HG02588 (cell line): ENCODE measurements around the gene SLC25A29.
A peak's percentile ranks its signal among the peaks of the same experiment; 100 is the strongest.
"Not testable (repeated sequence)": the region's sequence is repeated elsewhere in the genome, so short reads cannot be mapped to it uniquely, and the experiment has no call there.

Experiments used
- ATAC-seq: cut with Tn5 transposase; IDR thresholded peaks from one replicate; pipeline ENCODE4 v1.9.1; 2021; ENCODE audit warnings: mild to moderate bottlenecking, moderate library complexity; ENCODE audit not compliant: unreplicated experiment

The SLC25A29 gene

GRCh38 chr14:100312877-100313400, 6.7 kb upstream of the SLC25A29 start:
- ATAC-seq, result no peak

- ATAC-seq, result not testable (repeated sequence)
Observed at GRCh38 chr14:100312110-100312876, 6.0 kb upstream of the SLC25A29 start.

GRCh38 chr14:100309028-100309737, 2.9 kb upstream of the SLC25A29 start:
- ATAC-seq, result no peak

- ATAC-seq, result not testable (repeated sequence)
Observed at GRCh38 chr14:100308427-100308792, 2.2 kb upstream of the SLC25A29 start.

DNA sequence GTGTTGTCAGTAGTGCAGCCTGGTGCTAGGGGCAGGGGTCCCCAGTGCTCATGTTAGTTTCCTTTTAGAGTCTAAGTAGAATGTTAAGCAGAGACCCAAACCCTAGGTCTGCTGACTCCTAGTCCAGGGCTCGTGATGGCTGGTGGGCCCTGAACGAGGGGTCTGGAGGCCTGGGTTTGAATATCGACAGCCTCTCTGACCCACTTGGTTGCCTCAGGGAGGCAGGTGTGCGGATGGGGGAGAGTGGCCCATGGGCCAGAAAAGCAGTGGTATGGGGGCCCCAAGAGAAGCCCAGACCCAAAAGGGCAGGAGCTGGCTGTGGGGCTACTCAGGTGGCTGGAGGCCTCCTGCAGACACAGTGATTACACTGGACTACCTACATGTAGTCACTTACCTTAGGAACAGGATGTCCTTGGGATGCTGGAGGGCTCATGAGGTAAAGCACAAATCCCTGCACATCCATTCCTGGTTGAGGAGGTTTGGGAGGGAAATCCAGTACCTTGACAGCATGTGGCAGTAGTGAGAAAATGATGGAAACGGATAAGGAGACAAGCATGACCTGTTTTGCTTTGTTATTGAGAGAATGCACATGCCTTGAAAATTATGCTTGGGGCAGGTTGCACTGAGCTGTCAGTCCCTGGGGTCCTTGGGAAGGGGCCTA, 1.7 kb upstream of the SLC25A29 start:
- no peak for ATAC-seq

GRCh38 chr14:100306998-100307765, 938 bp upstream of the SLC25A29 start:
- ATAC-seq, result no peak

GRCh38 chr14:100305324-100306100, 732 bp downstream of the SLC25A29 start:
- no peak for ATAC-seq

- ATAC-seq, result no peak
Observed at GRCh38 chr14:100304825-100305323, 1.4 kb downstream of the SLC25A29 start.

- no peak for ATAC-seq
Observed at GRCh38 chr14:100303925-100304324, 2.3 kb downstream of the SLC25A29 start.

DNA sequence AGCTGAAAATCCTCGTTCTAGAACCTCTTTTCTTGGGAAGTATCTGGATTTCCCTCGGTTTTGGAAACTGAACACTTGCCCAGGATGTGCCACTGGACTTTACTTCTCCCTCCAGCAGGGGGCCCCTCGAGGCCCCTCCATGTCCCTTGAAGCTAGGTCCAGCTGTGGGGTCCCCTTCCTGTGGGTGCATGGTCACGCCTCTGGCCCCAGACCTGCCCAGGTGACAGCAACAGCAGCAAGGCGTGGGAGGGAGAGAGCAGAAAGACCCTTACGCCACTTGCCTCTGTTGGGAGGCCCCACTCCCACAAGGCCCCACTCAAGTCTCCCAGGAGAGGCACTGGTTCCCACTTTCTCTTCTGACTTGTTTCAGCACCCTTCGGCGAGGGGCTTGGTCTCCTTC, 3.1 kb downstream of the SLC25A29 start:
- no peak for ATAC-seq

DNA sequence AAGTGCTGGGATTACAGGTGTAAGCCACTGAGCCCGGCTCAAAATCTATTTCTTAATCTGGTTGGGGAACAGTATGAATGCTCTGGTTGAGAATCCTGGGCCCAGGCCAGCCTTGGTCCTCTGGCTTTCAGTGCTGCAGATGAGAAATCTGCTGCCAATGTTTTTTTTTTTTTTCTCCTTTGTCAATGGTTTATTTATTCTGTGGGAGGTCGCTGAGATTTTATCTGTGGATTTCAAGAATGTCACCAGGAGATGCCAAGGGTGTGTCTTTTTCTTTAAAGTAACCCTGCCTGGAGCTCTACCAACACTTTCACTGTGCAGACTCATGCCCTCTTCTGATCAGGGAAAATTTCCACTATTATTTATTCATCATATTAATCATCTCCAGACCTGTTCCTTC, 3.6 kb downstream of the SLC25A29 start:
- ATAC-seq, result no peak

DNA sequence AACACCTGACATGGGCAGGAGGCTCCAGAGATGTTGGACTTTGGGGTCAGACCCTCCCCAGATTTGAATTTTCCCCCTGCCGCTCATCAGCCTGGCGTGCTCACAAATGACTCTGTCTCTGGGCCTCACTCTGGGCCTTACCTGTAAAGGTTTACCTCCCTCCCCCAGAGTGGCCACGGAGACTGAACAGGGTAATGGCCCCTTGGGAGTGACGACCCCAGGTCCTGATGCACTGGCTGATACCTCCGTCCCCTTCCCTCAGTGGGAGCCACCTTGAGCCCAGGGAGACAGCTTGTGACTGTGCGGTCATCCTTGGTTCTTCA, 7.0 kb downstream of the SLC25A29 start:
- ATAC-seq, result no peak

DNA sequence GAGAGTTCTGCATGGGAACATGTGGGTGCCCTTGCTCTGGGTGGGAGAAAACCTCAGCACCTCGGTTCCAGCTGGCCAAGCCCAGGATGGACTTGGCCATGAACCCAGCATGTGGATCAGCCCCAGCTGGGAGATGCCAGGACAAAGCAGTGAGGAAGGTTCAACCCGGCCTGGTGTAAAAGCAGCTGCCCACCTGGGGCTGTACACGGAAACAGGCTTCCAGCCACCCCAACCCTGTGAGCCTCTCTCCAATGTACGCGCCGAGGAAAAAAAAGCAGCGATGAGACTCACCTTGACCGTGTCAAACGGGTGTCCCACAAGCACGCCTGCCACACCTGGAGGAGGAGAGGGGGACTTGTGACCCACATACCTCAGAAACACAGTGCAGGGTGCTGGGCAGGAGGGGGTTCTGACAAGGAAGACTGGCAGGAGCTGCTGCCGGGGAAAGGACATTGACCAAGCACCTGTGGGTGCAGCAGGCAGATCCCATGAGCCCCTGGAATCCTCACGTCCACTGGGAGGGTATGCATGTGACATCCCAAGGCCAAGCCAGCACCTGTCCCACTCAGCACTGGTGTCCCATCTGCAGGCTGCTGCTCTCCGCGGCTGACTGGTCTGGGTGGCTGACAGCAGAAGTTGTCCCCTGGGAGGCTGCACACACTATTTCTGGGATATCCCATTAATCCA, 7.5 kb downstream of the SLC25A29 start:
- no peak for ATAC-seq

DNA sequence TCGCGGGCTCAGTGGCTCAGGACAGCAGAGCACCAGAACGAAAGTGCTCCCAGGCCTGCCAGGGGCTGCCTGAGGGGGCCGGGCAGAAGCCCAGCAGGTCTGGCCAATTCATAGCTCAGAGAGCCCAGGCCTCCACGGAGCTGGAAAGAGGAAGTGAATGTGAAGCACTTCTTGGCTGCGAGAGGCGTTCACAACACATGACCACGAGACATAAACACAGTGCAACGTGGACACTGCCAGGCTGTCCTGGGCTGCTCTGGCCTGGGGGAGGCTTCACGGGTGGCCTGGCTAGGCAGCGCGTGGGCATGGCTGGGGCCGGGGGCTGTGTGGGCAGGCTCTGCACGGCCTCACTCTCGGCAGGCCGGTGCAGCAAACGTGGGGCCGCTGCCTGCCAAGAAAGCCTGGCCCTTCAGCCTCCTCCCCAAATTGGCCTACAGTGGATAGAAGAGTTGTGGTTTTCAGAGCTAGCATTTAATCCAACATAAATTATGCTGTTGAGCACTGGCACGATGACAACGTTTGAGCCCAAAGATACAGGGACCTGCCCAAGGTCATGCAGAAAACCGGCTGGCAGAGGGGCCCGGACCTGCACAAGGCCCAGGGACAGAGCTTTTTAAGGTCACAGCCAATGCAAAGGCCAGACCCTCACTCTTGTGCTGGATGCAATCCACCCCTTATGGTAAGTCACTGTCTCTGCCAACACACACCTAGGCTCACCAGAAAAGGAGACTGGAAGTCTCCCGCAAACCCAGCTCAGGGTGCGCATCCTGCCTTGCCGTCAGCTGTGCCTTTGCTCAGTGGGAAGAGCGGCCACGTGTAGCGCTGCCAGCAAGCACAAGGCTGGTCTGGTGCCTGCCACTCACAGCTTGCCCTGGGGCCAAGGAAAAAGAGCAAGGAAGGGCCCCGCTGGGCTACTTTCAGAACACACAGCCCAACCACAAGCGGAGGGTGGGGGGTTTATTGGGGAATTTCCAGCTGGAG, 8.6 kb downstream of the SLC25A29 start:
- ATAC-seq, result peak; percentile 81

DNA sequence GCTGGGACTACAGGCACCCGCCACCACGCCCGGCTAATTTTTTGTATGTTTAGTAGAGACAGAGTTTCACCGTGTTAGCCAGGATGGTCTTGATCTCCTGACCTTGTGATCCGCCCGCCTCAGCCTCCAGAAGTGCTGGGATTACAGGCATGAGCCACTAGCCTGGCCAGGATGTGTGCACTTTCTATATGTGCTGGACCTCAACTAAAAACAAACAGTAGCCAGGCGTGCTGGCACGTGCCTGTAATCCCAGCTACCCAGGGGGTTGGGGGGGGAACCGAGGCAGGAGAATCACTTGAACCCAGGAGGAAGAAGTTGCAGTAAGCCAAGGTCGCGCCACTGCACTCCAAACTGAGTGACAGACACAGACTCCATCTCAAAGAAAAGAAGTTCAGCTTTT, 9.5 kb downstream of the SLC25A29 start:
- not testable (repeated sequence) for ATAC-seq

- ATAC-seq, result no peak
Observed at GRCh38 chr14:100296106-100296651, 10.1 kb downstream of the SLC25A29 start.

DNA sequence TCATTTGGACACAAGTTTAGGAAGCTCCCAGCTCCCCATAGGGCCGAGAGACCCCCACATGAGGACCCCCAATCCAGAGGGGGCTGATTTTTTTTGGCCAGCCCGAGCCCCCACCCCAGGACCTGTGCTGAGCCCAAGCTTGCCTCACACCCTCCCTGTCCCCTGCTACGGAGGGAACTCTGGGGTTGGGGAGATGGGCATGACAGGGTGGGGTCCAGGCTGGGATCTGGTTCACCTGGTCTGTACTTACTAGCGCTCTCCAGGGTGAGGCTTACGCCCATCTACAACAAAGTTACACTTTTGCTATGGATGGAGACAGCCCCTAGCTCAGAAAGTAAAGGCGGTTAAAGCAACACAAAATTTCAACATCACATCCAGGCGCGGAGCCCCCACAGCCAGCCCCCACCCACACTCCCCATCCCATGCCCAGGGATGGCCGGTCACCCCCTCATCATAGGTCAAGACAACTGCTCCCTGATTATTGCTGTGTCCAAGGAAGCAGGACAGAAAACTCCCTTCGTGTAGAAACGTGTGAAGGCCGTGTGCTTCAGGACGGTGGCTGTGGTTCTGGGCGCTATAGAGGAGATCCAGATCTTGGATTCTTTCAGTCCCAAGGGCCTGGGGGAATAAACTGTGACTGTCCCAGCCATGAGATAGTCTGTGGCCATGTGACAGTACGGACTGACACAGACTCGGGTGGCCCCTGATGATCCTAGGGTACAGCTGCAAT, 10.7 kb downstream of the SLC25A29 start:
- no peak for ATAC-seq
